ENCODE measurements around the gene TAC4. TPM values are rescaled to one million over a fixed set of nuclear protein-coding genes. Genes with fewer than 3 reads are reported as not detected.

TAC4 gene
- total and polyA plus RNA-seq, 2 of the 13 experiments (the other 11 are each of a cell fraction or from before 2014, with no cell fraction given): not detected

DNA sequence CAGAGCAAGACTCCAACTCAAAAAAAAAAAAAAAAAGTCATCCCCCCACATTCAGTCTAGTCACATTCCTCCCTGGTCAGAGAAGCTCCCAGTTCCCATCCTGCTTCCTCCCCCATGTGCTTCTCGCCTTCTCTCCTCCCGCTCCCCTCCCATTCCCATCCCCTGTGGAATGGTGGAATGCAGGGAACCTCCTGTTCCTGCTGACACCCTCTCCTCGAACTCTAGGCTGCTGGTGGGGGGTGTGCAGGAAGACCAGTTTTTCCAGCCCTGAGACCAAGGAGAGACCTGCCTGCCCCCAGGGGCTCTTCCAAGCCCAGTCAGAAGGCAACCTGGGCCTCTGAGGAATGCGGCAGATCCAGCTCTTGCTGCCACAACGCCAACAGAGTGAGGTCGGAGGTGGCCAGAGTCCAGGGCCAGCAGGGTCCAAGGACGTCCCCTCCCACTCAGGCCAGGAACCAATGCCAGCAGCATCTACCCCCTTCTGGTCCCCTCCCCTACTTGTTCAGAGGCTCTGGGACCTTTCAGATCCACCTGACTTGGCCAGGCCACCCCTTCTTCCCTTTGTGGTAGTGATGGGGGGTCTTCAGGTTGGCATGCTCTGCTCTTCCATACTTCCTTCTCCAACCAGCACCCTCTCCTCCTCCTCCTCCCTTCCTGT, 39.3 kb upstream of the TAC4 start (continued):
- TF ChIP-seq RBAK (CRISPR knock-in tag; IDR thresholded peaks at IDR 0.05) (peak; percentile 52; the same call in 1 of the 2 replicates), ZNF180 (CRISPR knock-in tag; IDR thresholded peaks at IDR 0.05; ENCODE audit: borderline replicate concordance, low read depth) (no peak), KLF13 (CRISPR knock-in tag; IDR thresholded peaks at IDR 0.05) (no peak), HNF4A (CRISPR knock-in tag; IDR thresholded peaks at IDR 0.05) (peak; percentile 99), ZC3H13 (CRISPR knock-in tag; IDR thresholded peaks at IDR 0.05) (no peak), ZNF256 (CRISPR knock-in tag; conservative IDR thresholded peaks at IDR 0.05) (no peak), ZNF205 (CRISPR knock-in tag; IDR thresholded peaks at IDR 0.05) (0 out of 2 replicates have a peak, but pooled peaks have one; percentile 31), MIER3 (CRISPR knock-in tag; IDR thresholded peaks at IDR 0.05; ENCODE audit: borderline replicate concordance) (peak; percentile 42; the same call in 1 of the 2 replicates), ZNF510 (CRISPR knock-in tag; IDR thresholded peaks at IDR 0.05; ENCODE audit: low read depth) (no peak), ZNF33B (CRISPR knock-in tag; IDR thresholded peaks at IDR 0.05) (no peak)
- TF ChIP-seq, protein P1, sequence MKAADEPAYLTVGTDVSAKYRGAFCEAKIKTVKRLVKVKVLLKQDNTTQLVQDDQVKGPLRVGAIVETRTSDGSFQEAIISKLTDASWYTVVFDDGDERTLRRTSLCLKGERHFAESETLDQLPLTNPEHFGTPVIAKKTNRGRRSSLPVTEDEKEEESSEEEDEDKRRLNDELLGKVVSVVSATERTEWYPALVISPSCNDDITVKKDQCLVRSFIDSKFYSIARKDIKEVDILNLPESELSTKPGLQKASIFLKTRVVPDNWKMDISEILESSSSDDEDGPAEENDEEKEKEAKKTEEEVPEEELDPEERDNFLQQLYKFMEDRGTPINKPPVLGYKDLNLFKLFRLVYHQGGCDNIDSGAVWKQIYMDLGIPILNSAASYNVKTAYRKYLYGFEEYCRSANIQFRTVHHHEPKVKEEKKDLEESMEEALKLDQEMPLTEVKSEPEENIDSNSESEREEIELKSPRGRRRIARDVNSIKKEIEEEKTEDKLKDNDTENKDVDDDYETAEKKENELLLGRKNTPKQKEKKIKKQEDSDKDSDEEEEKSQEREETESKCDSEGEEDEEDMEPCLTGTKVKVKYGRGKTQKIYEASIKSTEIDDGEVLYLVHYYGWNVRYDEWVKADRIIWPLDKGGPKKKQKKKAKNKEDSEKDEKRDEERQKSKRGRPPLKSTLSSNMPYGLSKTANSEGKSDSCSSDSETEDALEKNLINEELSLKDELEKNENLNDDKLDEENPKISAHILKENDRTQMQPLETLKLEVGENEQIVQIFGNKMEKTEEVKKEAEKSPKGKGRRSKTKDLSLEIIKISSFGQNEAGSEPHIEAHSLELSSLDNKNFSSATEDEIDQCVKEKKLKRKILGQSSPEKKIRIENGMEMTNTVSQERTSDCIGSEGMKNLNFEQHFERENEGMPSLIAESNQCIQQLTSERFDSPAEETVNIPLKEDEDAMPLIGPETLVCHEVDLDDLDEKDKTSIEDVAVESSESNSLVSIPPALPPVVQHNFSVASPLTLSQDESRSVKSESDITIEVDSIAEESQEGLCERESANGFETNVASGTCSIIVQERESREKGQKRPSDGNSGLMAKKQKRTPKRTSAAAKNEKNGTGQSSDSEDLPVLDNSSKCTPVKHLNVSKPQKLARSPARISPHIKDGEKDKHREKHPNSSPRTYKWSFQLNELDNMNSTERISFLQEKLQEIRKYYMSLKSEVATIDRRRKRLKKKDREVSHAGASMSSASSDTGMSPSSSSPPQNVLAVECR (CRISPR knock-in tag; IDR thresholded peaks at IDR 0.05; ENCODE audit: borderline replicate concordance): peak; percentile 60
- TF ChIP-seq, protein P2, sequence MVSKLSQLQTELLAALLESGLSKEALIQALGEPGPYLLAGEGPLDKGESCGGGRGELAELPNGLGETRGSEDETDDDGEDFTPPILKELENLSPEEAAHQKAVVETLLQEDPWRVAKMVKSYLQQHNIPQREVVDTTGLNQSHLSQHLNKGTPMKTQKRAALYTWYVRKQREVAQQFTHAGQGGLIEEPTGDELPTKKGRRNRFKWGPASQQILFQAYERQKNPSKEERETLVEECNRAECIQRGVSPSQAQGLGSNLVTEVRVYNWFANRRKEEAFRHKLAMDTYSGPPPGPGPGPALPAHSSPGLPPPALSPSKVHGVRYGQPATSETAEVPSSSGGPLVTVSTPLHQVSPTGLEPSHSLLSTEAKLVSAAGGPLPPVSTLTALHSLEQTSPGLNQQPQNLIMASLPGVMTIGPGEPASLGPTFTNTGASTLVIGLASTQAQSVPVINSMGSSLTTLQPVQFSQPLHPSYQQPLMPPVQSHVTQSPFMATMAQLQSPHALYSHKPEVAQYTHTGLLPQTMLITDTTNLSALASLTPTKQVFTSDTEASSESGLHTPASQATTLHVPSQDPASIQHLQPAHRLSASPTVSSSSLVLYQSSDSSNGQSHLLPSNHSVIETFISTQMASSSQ (IDR thresholded peaks at IDR 0.05; ENCODE audit: low read depth): no peak
- TF ChIP-seq, protein P2 (CRISPR knock-in tag; IDR thresholded peaks at IDR 0.05; ENCODE audit: borderline replicate concordance): peak; percentile 59; the same call in 1 of the 2 replicates
- TF ChIP-seq, protein P3, sequence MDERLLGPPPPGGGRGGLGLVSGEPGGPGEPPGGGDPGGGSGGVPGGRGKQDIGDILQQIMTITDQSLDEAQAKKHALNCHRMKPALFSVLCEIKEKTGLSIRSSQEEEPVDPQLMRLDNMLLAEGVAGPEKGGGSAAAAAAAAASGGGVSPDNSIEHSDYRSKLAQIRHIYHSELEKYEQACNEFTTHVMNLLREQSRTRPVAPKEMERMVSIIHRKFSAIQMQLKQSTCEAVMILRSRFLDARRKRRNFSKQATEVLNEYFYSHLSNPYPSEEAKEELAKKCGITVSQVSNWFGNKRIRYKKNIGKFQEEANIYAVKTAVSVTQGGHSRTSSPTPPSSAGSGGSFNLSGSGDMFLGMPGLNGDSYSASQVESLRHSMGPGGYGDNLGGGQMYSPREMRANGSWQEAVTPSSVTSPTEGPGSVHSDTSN (CRISPR knock-in tag; IDR thresholded peaks at IDR 0.05): no peak; the same call in 1 of the 2 replicates
- TF ChIP-seq, protein P4, sequence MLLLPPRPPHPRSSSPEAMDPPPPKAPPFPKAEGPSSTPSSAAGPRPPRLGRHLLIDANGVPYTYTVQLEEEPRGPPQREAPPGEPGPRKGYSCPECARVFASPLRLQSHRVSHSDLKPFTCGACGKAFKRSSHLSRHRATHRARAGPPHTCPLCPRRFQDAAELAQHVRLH (CRISPR knock-in tag; IDR thresholded peaks at IDR 0.05; ENCODE audit: borderline replicate concordance, low read depth): no peak; the same call in 1 of the 2 replicates
- TF ChIP-seq, protein P5, sequence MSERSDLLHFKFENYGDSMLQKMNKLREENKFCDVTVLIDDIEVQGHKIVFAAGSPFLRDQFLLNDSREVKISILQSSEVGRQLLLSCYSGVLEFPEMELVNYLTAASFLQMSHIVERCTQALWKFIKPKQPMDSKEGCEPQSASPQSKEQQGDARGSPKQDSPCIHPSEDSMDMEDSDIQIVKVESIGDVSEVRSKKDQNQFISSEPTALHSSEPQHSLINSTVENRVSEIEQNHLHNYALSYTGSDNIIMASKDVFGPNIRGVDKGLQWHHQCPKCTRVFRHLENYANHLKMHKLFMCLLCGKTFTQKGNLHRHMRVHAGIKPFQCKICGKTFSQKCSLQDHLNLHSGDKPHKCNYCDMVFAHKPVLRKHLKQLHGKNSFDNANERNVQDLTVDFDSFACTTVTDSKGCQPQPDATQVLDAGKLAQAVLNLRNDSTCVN (CRISPR knock-in tag; IDR thresholded peaks at IDR 0.05; ENCODE audit: borderline replicate concordance): no peak; the same call in 1 of the 2 replicates
- TF ChIP-seq, protein P6, sequence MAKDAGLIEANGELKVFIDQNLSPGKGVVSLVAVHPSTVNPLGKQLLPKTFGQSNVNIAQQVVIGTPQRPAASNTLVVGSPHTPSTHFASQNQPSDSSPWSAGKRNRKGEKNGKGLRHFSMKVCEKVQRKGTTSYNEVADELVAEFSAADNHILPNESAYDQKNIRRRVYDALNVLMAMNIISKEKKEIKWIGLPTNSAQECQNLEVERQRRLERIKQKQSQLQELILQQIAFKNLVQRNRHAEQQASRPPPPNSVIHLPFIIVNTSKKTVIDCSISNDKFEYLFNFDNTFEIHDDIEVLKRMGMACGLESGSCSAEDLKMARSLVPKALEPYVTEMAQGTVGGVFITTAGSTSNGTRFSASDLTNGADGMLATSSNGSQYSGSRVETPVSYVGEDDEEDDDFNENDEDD (CRISPR knock-in tag; IDR thresholded peaks at IDR 0.05; ENCODE audit: borderline replicate concordance): peak; percentile 53

All from HepG2 (cell line).